A549 (cell line): Measurements from ENCODE around the gene UXT.

Source experiments
- BHLHE40 ChIP-seq: IDR thresholded peaks from 2 replicates; pipeline ENCODE4 v1.6.1; 2012; ENCODE audit warnings: low read depth, low read length, inconsistent platforms
- CHD2 ChIP-seq: fragments of 150-350 bp; IDR thresholded peaks from 2 replicates; pipeline ENCODE4 v1.6.1; 2014; ENCODE audit warnings: low read length; ENCODE audit not compliant: partially characterized antibody
- EP300 ChIP-seq, 2 experiments: fragments of >200 bp; sonication (Bioruptor Twin); formaldehyde crosslinking; IDR thresholded peaks; 2 replicates in 1 of 2; 3 replicates in 1 of 2; pipeline ENCODE4 v1.6.1; 2016 to 2017
- HDAC2 ChIP-seq: fragments of 200-600 bp; sonication (generic); IDR thresholded peaks from 2 replicates; pipeline ENCODE4 v1.6.1; 2016
- PHF8 ChIP-seq: fragments of 200-600 bp; sonication (generic); IDR thresholded peaks from 2 replicates; pipeline ENCODE4 v1.6.1; 2016; ENCODE audit warnings: low read depth, mild to moderate bottlenecking, antibody characterized with exemption, moderate library complexity, borderline replicate concordance
- POLR2A ChIP-seq: IDR thresholded peaks from 2 replicates; pipeline ENCODE4 v1.6.1; 2012; ENCODE audit warnings: mild to moderate bottlenecking, low read length
- RNF2 ChIP-seq: fragments of 200-600 bp; sonication (generic); IDR thresholded peaks from 2 replicates; pipeline ENCODE4 v1.6.1; 2016; ENCODE audit warnings: low read depth, mild to moderate bottlenecking, antibody characterized with exemption, moderate library complexity, borderline replicate concordance
- SREBF2 ChIP-seq: fragments of 450-650 bp; IDR thresholded peaks from 2 replicates; pipeline ENCODE4 v1.6.1; 2014; ENCODE audit warnings: mild to moderate bottlenecking, moderate library complexity
- ZC3H11A ChIP-seq: fragments of 450-650 bp; IDR thresholded peaks from 2 replicates; pipeline ENCODE4 v1.6.1; 2014; ENCODE audit warnings: antibody characterized with exemption, mild to moderate bottlenecking
- ZFP36 ChIP-seq: fragments of 450-650 bp; IDR thresholded peaks from 2 replicates; pipeline ENCODE4 v1.6.1; 2014; ENCODE audit warnings: borderline replicate concordance; ENCODE audit not compliant: partially characterized antibody
- TF ChIP-seq, protein P1 (sequence below): fragments of >200 bp; sonication (Bioruptor Twin); formaldehyde crosslinking; IDR thresholded peaks from 3 replicates; pipeline ENCODE4 v1.5.1; 2016

DNA sequence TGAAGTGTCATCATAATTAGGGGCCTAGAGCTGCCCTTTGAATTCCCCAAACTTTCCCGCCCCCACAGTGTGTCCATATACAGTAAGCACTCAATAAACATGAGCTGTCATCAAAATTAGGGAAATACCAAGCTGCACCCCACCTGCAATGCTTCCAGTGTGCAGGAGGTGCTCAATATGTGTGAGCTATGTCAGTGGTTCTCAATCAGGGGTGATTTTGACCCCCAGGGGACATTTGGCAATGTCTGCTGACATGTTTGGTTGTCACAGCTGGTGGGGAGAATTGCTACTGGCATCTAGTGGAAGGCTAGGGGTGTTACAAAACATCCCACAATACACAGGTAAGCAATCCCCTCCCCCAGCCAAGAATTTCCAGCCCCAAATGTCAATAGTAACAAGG, 30.0 kb downstream of the UXT start:
- TF ChIP-seq, protein P1, sequence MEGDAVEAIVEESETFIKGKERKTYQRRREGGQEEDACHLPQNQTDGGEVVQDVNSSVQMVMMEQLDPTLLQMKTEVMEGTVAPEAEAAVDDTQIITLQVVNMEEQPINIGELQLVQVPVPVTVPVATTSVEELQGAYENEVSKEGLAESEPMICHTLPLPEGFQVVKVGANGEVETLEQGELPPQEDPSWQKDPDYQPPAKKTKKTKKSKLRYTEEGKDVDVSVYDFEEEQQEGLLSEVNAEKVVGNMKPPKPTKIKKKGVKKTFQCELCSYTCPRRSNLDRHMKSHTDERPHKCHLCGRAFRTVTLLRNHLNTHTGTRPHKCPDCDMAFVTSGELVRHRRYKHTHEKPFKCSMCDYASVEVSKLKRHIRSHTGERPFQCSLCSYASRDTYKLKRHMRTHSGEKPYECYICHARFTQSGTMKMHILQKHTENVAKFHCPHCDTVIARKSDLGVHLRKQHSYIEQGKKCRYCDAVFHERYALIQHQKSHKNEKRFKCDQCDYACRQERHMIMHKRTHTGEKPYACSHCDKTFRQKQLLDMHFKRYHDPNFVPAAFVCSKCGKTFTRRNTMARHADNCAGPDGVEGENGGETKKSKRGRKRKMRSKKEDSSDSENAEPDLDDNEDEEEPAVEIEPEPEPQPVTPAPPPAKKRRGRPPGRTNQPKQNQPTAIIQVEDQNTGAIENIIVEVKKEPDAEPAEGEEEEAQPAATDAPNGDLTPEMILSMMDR, result no peak
- no peak for TF ChIP-seq ZFP36
- no peak for TF ChIP-seq EP300 (IDR thresholded peaks at IDR 0.05)
- no peak for TF ChIP-seq CHD2
- no peak for TF ChIP-seq HDAC2
- no peak for TF ChIP-seq PHF8
- TF ChIP-seq SREBF2, result no peak
- TF ChIP-seq BHLHE40, result no peak
- no peak for TF ChIP-seq POLR2A
- TF ChIP-seq RNF2, result no peak
- no peak for TF ChIP-seq ZC3H11A
